ENCODE data around the gene GNA12.

GNA12 gene

GRCh38 chr7:2761801-2762497 lies 82.2 kb downstream of the GNA12 start:
- TF ChIP-seq POU2F2 (IDR thresholded peaks at IDR 0.05; ENCODE audit: low read depth, low read length) (no peak), PAX5 (IDR thresholded peaks at IDR 0.05; ENCODE audit: insufficient read depth, low read length, severe bottlenecking) (no peak), SPI1 (IDR thresholded peaks at IDR 0.05; ENCODE audit: low read depth, low read length) (no peak), TAF1 (IDR thresholded peaks at IDR 0.05; ENCODE audit: low read depth, low read length) (no peak), POLR2AphosphoS5 (IDR thresholded peaks at IDR 0.05; ENCODE audit: low read depth, low read length) (no peak), POLR2A (IDR thresholded peaks at IDR 0.05; ENCODE audit: low read depth, low read length) (no peak)
- DNase-seq (ENCODE audit: insufficient read length, low spot score) (no peak), FAIRE-seq (no peak)

GRCh38 chr7:2761131-2761624 lies 82.9 kb downstream of the GNA12 start:
- FAIRE-seq (no peak), DNase-seq (ENCODE audit: insufficient read length, low spot score) (no peak)
- TF ChIP-seq SPI1 (IDR thresholded peaks at IDR 0.05; ENCODE audit: low read depth, low read length) (no peak), TAF1 (IDR thresholded peaks at IDR 0.05; ENCODE audit: low read depth, low read length) (no peak), POLR2AphosphoS5 (IDR thresholded peaks at IDR 0.05; ENCODE audit: low read depth, low read length) (no peak), POLR2A (IDR thresholded peaks at IDR 0.05; ENCODE audit: low read depth, low read length) (no peak), POU2F2 (IDR thresholded peaks at IDR 0.05; ENCODE audit: low read depth, low read length) (no peak), PAX5 (IDR thresholded peaks at IDR 0.05; ENCODE audit: insufficient read depth, low read length, severe bottlenecking) (no peak)

- DNase-seq (ENCODE audit: insufficient read length, low spot score) (no peak), FAIRE-seq (no peak)
- TF ChIP-seq POU2F2 (IDR thresholded peaks at IDR 0.05; ENCODE audit: low read depth, low read length) = no peak
- TF ChIP-seq POLR2AphosphoS5 (IDR thresholded peaks at IDR 0.05; ENCODE audit: low read depth, low read length) = no peak
- TF ChIP-seq TAF1 (IDR thresholded peaks at IDR 0.05; ENCODE audit: low read depth, low read length) = no peak
- TF ChIP-seq PAX5 (IDR thresholded peaks at IDR 0.05; ENCODE audit: insufficient read depth, low read length, severe bottlenecking) = no peak
- TF ChIP-seq SPI1 (IDR thresholded peaks at IDR 0.05; ENCODE audit: low read depth, low read length) = no peak
- no peak for TF ChIP-seq POLR2A (IDR thresholded peaks at IDR 0.05; ENCODE audit: low read depth, low read length)
These were observed 83.8 kb downstream of the GNA12 start for GRCh38 chr7:2760098-2760889.

- FAIRE-seq = no peak
These were observed 84.4 kb downstream of the GNA12 start for GRCh38 chr7:2759736-2760097.

GRCh38 chr7:2758673-2759616 lies 85.2 kb downstream of the GNA12 start:
- no peak for DNase-seq (ENCODE audit: insufficient read length, low spot score)

More at GRCh38 chr7:2759736-2760097, 84.4 kb downstream of the GNA12 start:
- TF ChIP-seq PAX5 (IDR thresholded peaks at IDR 0.05; ENCODE audit: insufficient read depth, low read length, severe bottlenecking) (no peak), TAF1 (IDR thresholded peaks at IDR 0.05; ENCODE audit: low read depth, low read length) (no peak), POU2F2 (IDR thresholded peaks at IDR 0.05; ENCODE audit: low read depth, low read length) (no peak), POLR2AphosphoS5 (IDR thresholded peaks at IDR 0.05; ENCODE audit: low read depth, low read length) (no peak), SPI1 (IDR thresholded peaks at IDR 0.05; ENCODE audit: low read depth, low read length) (no peak), POLR2A (IDR thresholded peaks at IDR 0.05; ENCODE audit: low read depth, low read length) (no peak)
- no peak for DNase-seq (ENCODE audit: insufficient read length, low spot score)

GRCh38 chr7:2757904-2758672 lies 86.0 kb downstream of the GNA12 start:
- FAIRE-seq (peak; percentile 76), DNase-seq (ENCODE audit: insufficient read length, low spot score) (no peak)
- no peak for TF ChIP-seq TAF1 (IDR thresholded peaks at IDR 0.05; ENCODE audit: low read depth, low read length)
- no peak for TF ChIP-seq SPI1 (IDR thresholded peaks at IDR 0.05; ENCODE audit: low read depth, low read length)
- no peak for TF ChIP-seq POLR2AphosphoS5 (IDR thresholded peaks at IDR 0.05; ENCODE audit: low read depth, low read length)
- no peak; the same call in 1 of the 2 replicates for TF ChIP-seq POU2F2 (IDR thresholded peaks at IDR 0.05; ENCODE audit: low read depth, low read length)
- TF ChIP-seq POLR2A (IDR thresholded peaks at IDR 0.05; ENCODE audit: low read depth, low read length) = no peak
- no peak for TF ChIP-seq PAX5 (IDR thresholded peaks at IDR 0.05; ENCODE audit: insufficient read depth, low read length, severe bottlenecking)

More at GRCh38 chr7:2758673-2759616, 85.2 kb downstream of the GNA12 start:
- no peak for FAIRE-seq
- TF ChIP-seq PAX5 (IDR thresholded peaks at IDR 0.05; ENCODE audit: insufficient read depth, low read length, severe bottlenecking) = no peak
- TF ChIP-seq TAF1 (IDR thresholded peaks at IDR 0.05; ENCODE audit: low read depth, low read length) = 0 out of 2 replicates have a peak, but pooled peaks have one; percentile 27

GRCh38 chr7:2757361-2757903 lies 86.7 kb downstream of the GNA12 start:
- FAIRE-seq = no peak
- no peak for DNase-seq (ENCODE audit: insufficient read length, low spot score)
- TF ChIP-seq SPI1 (IDR thresholded peaks at IDR 0.05; ENCODE audit: low read depth, low read length) = no peak
- TF ChIP-seq POLR2A (IDR thresholded peaks at IDR 0.05; ENCODE audit: low read depth, low read length) = no peak
- no peak for TF ChIP-seq POLR2AphosphoS5 (IDR thresholded peaks at IDR 0.05; ENCODE audit: low read depth, low read length)
- no peak for TF ChIP-seq PAX5 (IDR thresholded peaks at IDR 0.05; ENCODE audit: insufficient read depth, low read length, severe bottlenecking)
- TF ChIP-seq POU2F2 (IDR thresholded peaks at IDR 0.05; ENCODE audit: low read depth, low read length) = no peak
- TF ChIP-seq TAF1 (IDR thresholded peaks at IDR 0.05; ENCODE audit: low read depth, low read length) = no peak

GRCh38 chr7:2755531-2755930 lies 88.6 kb downstream of the GNA12 start:
- no peak for TF ChIP-seq POU2F2 (IDR thresholded peaks at IDR 0.05; ENCODE audit: low read depth, low read length)
- no peak for TF ChIP-seq PAX5 (IDR thresholded peaks at IDR 0.05; ENCODE audit: insufficient read depth, low read length, severe bottlenecking)
- FAIRE-seq (no peak), DNase-seq (ENCODE audit: insufficient read length, low spot score) (no peak)

All from GM12891 (cell line).